ENCODE data around the gene HOXD10.

The HOXD10 gene

DNA sequence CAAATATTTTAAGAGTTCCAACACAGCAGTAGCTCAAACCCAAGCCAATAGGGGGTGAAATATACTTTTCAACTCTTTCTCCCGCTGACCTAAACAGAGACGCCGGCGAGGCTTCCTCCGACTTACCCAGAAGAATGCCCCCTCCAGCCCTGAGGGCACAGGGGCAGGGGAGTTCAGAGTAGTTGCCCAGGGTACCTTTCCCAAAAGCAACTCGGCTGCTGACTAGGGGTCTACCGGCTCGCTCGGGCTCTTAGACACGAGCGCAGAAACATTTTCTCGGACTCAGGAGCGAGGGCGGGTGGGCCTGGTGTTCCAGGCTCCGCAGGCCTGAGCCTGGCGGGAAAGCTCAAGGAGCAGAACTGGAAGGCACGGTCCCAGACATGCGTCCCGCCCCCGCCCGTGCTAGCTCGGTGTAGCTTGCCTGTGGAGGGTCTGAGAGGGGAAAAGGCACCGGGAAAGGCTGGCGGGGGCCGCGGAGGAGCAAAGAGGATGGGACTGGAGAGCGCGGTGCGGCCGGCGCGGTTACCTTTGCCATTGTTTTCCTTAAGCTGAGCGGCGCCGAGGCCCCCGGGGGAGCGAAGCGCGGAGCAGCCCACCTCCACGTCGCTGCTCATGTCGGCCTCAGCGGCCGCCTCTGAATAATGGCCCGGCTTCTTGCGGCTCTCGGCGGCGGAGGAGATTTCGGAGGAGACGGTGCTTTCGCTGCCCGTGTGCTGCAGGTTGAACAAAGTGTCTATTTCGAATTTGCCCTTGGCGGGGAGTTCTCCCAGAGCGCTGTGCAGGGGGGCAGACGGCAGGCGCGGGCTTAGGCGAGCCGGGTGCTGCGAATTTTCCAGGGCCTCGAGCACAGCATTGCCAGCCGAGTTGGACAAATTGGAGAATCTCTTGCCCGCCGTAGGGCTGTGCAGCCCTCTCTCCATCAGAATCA, 33.5 kb upstream of the HOXD10 start:
- H3K27ac ChIP-seq (ENCODE audit: insufficient read depth, low read depth, low read length, poor library complexity, severe bottlenecking), result no peak overlapping the region
- WGBS, 2 experiments, result 1% methylated on average over 66 of the region's 66 CpGs

DNA sequence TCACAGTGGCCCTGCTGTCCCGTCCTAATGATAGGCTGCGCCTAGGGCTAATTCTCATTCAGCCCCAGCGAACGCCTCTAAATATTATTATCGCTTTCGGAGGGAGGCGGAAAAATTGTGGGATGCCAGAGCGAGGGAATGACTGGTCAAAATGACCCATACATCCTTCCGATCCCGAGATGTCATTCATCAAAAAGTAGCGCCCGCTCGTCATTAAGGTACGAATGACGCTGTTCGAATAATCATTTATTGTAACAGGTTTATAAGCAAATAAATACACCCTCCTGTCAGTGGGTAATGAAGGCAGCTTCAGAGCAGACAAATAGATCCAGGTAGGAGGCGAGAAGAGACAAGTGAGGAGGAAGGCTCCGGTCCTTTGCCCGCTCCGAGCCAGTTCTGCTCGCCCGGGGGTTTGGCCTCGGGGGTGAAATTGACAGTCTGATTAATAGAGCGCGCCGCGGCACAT, 32.7 kb upstream of the HOXD10 start, which contains the start of gene EVX2:
EVX2 (minus strand) TSS at position 167 of the 466 bp plus-strand sequence. CDS start 186 bp downstream, outside the sequence.
- Histone ChIP-seq H3K4me1 (ENCODE audit: control insufficient read depth, insufficient read depth, low read length) (peaks cover 14% of the 10 kb centered on the region), H3K4me3 (ENCODE audit: insufficient read depth, low read depth, low read length) (no peak within 1 kb of the TSS), H3K9me3 (ENCODE audit: control insufficient read depth, low read length) (no peaks in the 10 kb centered on the region), H3K36me3 (ENCODE audit: control insufficient read depth, insufficient read depth, low read length) (no peaks in the 10 kb centered on the region), H3K27me3 (ENCODE audit: control insufficient read depth, insufficient read depth, low read length, poor library complexity, severe bottlenecking) (peaks cover 100% of the 10 kb centered on the region), H3K27ac (ENCODE audit: insufficient read depth, low read depth, low read length, poor library complexity, severe bottlenecking) (no peak within 1 kb of the TSS)
- WGBS, 2 experiments, result 7 to 10% methylated on average over 21 to 27 of the region's 27 CpGs

More for the DNA sequence above, 33.5 kb upstream of the HOXD10 start:
- Histone ChIP-seq H3K36me3 (ENCODE audit: control insufficient read depth, insufficient read depth, low read length) (no peaks in the 10 kb centered on the region), H3K9me3 (ENCODE audit: control insufficient read depth, low read length) (no peaks in the 10 kb centered on the region), H3K27me3 (ENCODE audit: control insufficient read depth, insufficient read depth, low read length, poor library complexity, severe bottlenecking) (peaks cover 100% of the 10 kb centered on the region), H3K4me3 (ENCODE audit: insufficient read depth, low read depth, low read length) (no peak overlapping the region), H3K4me1 (ENCODE audit: control insufficient read depth, insufficient read depth, low read length) (peaks cover 11% of the 10 kb centered on the region)

DNA sequence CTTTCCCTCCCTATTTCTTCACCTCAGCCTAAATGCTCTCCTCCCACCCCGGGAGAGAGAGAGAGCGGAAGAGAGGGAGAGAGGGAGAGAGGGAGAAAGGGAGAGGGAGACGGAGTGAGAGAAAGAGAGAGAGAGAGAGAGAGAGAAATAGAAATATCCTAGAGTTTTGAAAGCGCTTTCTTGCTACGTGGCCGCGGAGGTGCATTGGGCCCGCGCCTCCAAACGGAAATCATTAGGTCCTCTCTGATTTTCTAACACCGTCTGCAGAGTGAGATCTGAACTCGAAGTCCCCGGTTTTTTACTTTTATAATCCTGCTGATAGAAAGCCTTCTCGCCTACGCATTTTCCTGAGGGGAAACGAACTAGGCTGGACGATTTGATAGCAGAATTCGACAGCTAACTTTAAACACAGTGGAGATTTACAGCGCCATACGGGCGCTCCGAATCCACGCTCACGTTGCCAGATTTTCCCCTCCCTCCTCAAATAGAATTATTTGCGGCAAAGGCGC, 31.9 kb upstream of the HOXD10 start:
- Histone ChIP-seq H3K9me3 (ENCODE audit: control insufficient read depth, low read length) (no peaks in the 10 kb centered on the region), H3K4me3 (ENCODE audit: insufficient read depth, low read depth, low read length) (no peak overlapping the region), H3K36me3 (ENCODE audit: control insufficient read depth, insufficient read depth, low read length) (no peaks in the 10 kb centered on the region), H3K4me1 (ENCODE audit: control insufficient read depth, insufficient read depth, low read length) (peaks cover 14% of the 10 kb centered on the region), H3K27ac (ENCODE audit: insufficient read depth, low read depth, low read length, poor library complexity, severe bottlenecking) (no peak overlapping the region), H3K27me3 (ENCODE audit: control insufficient read depth, insufficient read depth, low read length, poor library complexity, severe bottlenecking) (peaks cover 100% of the 10 kb centered on the region)
- 3% methylated on average over 25 to 26 of the region's 26 CpGs for WGBS, 2 experiments

DNA sequence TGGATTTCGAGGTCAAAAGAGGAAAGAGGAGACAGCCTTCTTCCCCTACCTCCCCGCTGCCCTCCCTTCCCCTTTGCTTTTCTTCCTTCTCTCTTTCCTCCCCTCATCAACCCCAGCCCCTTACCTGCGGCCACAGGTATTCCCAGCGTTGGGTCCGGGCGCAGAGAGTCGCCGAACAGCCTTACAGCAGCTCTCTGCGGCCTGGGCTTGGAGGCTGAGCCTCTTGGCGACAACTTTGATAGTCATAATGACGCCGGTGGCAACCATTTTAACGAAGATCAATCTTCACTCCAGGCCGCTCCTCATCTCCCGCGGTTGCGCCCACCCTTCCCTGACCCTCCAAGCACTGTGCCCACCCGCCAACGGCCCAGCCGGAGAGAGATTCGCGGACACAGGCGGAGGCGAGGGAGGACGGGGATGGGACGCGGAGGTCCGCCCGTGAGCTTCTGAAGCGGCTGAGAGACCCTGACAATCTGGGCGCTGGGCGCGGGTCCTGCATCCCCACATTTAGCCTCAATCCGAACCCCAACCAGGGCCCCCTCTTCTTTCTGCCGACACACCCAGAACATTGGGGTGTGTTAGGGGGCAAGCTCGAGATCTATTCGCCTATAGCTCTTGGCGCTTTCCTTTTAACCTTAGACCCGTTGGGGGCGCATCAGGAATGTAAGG, 31.3 kb upstream of the HOXD10 start:
- peaks cover 14% of the 10 kb centered on the region for H3K4me1 ChIP-seq (ENCODE audit: control insufficient read depth, insufficient read depth, low read length)
- 3% methylated on average over 34 to 39 of the region's 40 CpGs for WGBS, 2 experiments
- H3K27ac ChIP-seq (ENCODE audit: insufficient read depth, low read depth, low read length, poor library complexity, severe bottlenecking), result no peak overlapping the region
- H3K36me3 ChIP-seq (ENCODE audit: control insufficient read depth, insufficient read depth, low read length), result no peaks in the 10 kb centered on the region
- no peak overlapping the region for H3K4me3 ChIP-seq (ENCODE audit: insufficient read depth, low read depth, low read length)
- no peaks in the 10 kb centered on the region for H3K9me3 ChIP-seq (ENCODE audit: control insufficient read depth, low read length)
- H3K27me3 ChIP-seq (ENCODE audit: control insufficient read depth, insufficient read depth, low read length, poor library complexity, severe bottlenecking), result peaks cover 100% of the 10 kb centered on the region

DNA sequence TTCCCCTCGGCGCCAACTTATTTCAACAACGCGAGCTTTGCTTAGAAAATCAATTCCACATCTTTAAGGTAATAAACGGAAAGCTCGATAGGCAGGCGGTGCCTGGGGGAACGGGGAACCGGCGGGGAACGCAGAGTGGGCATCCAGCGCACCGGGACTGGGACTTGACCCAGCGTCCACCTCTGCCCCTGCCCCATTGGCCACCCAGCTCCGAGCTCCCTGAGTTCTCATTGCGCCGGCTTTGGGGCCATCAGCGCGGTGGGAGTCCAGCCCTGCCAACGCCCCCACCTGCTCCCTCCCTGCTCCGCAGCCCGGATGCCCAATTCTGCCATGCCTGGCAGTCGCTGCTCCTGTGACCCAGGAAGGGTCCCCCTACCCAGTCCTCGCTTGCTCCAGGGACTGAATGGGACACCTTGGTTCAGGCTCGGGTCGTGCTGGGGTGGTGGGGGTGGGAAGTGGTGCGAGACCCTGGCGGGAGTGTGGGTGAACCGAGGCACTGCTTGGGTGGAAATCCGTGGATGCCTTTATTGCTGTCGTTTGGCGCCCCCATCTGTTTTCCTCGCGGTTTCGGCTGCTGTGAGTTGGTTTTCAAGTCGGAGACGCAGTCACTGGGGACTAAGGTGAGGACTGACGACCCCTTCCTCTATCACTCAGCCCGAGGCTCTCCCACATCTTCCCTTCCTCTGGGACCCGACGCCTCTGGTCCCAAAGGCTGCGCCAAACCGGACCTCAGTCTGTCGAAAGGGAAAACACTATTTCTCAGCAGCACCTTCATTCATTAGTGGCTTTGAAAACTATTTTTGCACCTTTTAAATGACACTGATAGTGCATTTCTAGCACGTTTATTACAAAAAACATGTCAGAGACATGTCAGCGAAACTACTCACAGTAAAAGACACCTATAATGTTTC, 30.5 kb upstream of the HOXD10 start:
- WGBS, 2 experiments, result 2 to 3% methylated on average over 46 of the region's 46 CpGs
- Histone ChIP-seq H3K27me3 (ENCODE audit: control insufficient read depth, insufficient read depth, low read length, poor library complexity, severe bottlenecking) (peaks cover 100% of the 10 kb centered on the region), H3K27ac (ENCODE audit: insufficient read depth, low read depth, low read length, poor library complexity, severe bottlenecking) (no peak overlapping the region), H3K4me1 (ENCODE audit: control insufficient read depth, insufficient read depth, low read length) (peaks cover 10% of the 10 kb centered on the region), H3K9me3 (ENCODE audit: control insufficient read depth, low read length) (no peaks in the 10 kb centered on the region), H3K36me3 (ENCODE audit: control insufficient read depth, insufficient read depth, low read length) (no peaks in the 10 kb centered on the region), H3K4me3 (ENCODE audit: insufficient read depth, low read depth, low read length) (no peak overlapping the region)

DNA sequence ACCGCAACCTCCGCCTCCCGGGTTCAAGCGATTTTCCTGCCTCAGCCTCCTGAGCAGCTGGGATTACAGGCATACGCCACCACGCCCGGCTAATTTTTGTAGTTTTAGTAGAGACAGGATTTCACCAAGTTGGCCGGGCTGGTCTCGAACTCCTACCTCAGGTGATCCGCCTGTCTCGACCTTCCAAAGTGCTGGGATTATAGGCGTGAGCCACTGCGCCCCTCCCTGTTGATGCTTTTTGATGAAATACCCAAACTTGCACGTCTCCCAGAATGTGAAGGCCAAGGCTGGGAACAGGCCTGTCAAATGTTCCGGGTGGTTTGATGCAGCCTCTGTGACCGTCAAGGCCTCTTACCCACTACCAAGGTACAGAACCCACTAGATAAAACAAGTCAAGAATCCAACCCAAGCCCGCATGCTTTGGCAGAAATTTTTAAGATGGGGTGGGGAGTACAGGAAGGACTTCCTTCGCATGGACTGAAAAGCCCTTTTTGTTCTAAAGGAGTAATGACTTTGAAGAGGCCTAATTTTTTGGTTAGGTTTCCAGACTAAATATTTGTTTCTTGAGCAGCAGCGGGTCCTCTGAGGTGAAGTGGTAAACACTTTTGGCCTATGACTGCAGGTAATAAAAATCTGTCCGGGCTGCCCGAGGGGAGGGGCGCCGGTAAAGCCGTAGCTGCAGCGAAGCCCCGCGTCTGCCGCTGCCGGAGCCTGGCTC, 29.1 kb upstream of the HOXD10 start:
- Histone ChIP-seq H3K27me3 (ENCODE audit: control insufficient read depth, insufficient read depth, low read length, poor library complexity, severe bottlenecking) (peaks cover 100% of the 10 kb centered on the region), H3K4me3 (ENCODE audit: insufficient read depth, low read depth, low read length) (peak overlapping the region; percentile 28), H3K9me3 (ENCODE audit: control insufficient read depth, low read length) (no peaks in the 10 kb centered on the region), H3K27ac (ENCODE audit: insufficient read depth, low read depth, low read length, poor library complexity, severe bottlenecking) (no peak overlapping the region), H3K4me1 (ENCODE audit: control insufficient read depth, insufficient read depth, low read length) (peaks cover 8% of the 10 kb centered on the region), H3K36me3 (ENCODE audit: control insufficient read depth, insufficient read depth, low read length) (no peaks in the 10 kb centered on the region)
- WGBS, 2 experiments, result 16 to 17% methylated on average over 29 of the region's 29 CpGs

DNA sequence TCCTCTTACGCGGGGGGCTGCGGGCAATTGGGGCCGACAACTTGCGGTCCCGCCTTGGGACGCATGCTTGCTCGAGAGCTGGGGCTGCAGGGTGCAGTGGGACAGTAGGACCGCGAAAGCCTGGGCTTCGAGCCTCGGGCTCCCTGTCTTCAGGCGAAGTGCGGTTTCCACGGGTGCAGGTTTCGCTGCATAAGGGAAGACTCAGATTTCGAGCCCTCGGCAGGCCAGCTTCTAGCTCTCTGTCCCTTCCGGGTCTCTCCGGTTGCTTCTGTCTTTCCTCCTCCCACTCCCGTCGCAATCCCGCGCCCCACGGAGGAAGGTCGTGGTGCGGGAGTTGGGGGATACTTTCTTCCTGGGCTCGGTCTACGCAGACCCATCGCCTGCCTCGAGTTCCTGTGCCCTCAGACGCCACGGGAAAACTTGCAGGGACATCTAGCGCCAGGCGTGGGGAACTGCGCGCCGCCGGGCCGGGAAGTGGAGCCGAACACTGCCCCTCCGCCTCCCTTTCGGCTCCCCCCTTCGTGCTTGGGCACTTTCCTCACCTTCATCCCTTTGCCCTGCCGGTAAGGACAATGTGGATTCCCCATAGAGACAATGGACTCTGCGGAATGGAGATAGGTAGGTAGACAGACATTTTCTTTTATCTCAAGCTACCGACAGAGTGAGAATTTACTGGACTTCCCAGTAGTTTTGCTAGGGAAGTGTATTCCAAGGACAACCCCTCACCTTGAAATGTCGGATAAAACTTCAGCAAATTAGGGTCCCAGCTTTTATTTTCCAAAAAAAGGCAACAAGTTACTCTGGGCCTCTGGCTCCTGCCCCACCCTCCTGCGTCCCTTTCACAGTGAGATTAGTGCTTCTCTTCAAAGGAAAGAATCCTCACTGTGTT, 28.3 kb upstream of the HOXD10 start:
- H3K4me1 ChIP-seq (ENCODE audit: control insufficient read depth, insufficient read depth, low read length), result peaks cover 5% of the 10 kb centered on the region
- H3K27ac ChIP-seq (ENCODE audit: insufficient read depth, low read depth, low read length, poor library complexity, severe bottlenecking), result no peak overlapping the region
- 1% methylated on average over 49 of the region's 49 CpGs for WGBS, 2 experiments
- H3K27me3 ChIP-seq (ENCODE audit: control insufficient read depth, insufficient read depth, low read length, poor library complexity, severe bottlenecking), result peaks cover 100% of the 10 kb centered on the region
- H3K36me3 ChIP-seq (ENCODE audit: control insufficient read depth, insufficient read depth, low read length), result no peaks in the 10 kb centered on the region
- no peaks in the 10 kb centered on the region for H3K9me3 ChIP-seq (ENCODE audit: control insufficient read depth, low read length)
- H3K4me3 ChIP-seq (ENCODE audit: insufficient read depth, low read depth, low read length), result peak overlapping the region; percentile 28

DNA sequence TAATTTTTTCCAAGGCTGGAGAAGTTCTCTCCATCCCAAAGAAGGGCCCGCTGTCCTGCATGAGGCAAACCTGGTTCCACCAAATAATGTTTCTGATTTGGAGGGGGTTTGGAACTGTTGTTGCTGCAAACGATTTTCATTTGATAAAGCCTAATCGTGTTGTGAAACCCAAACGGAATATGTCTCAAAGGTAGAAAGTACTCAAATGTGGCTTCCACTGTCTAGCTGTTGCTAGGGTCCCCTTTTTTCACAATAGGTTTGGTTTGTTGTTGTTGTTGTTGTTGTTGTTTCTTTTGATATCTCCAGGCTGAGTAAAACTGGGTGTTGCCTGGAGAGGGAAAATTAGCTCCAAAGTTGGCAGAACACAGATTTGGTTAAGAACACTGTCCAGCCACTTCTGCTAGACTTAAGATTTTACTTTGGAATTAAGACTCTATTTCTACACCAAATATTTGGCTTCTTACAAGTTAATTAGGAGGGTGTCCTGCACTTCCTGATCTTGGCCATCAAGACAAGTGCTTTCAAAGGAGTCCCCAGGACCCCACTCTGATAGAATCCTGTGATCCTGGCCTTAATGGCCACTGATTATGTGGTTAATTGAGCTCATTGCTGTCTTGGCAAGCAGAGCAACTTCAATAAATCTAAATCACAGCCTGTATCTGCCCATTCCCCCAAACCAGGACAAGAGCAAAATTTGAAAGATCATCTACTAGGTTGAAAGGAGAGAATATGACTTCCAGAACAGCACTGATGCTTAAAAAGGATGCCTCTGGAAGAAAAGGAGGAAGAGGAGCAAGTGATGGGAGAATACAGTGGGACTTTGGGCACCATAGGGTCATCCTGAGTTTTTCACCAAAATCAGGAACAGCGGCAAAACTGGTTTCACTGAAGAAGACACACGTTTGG, 27.4 kb upstream of the HOXD10 start:
- Histone ChIP-seq H3K4me3 (ENCODE audit: insufficient read depth, low read depth, low read length) (no peak overlapping the region), H3K27me3 (ENCODE audit: control insufficient read depth, insufficient read depth, low read length, poor library complexity, severe bottlenecking) (peaks cover 100% of the 10 kb centered on the region), H3K36me3 (ENCODE audit: control insufficient read depth, insufficient read depth, low read length) (no peaks in the 10 kb centered on the region), H3K27ac (ENCODE audit: insufficient read depth, low read depth, low read length, poor library complexity, severe bottlenecking) (no peak overlapping the region), H3K9me3 (ENCODE audit: control insufficient read depth, low read length) (no peaks in the 10 kb centered on the region), H3K4me1 (ENCODE audit: control insufficient read depth, insufficient read depth, low read length) (peaks cover 5% of the 10 kb centered on the region)
- WGBS, 2 experiments, result 10 to 11% methylated on average over 6 of the region's 6 CpGs

Measured in ectodermal cell (in vitro differentiated cells).